ENCODE measurements around the gene RCAN1. TPM values are rescaled to one million over a fixed set of nuclear protein-coding genes. Genes with fewer than 3 reads are reported as not detected.

Gene RCAN1
- total RNA-seq, 2 experiments from 2014 or later: 6.8 to 8.9 TPM

Other genes starting within 250 kb of the RCAN1 start
- gene SMIM11, start 239.6 kb downstream of the RCAN1 start, total RNA-seq (2014; rRNA removed; shearing (Covaris generic)): 3.6 and 3.8 TPM in 2 replicates
- 6.1 and 7.7 TPM in 2 replicates for gene SMIM11, start 239.6 kb downstream of the RCAN1 start, total RNA-seq (2022)
- not detected in 2 replicates for gene SMIM34, start 191.2 kb downstream of the RCAN1 start, total RNA-seq (2014; rRNA removed; shearing (Covaris generic))
- not detected in 2 replicates for gene SMIM34, start 191.2 kb downstream of the RCAN1 start, total RNA-seq (2022)
- gene KCNE1, start 102.9 kb downstream of the RCAN1 start, total RNA-seq (2014; rRNA removed; shearing (Covaris generic)): not detected in 2 replicates
- 0.15 and 0.24 TPM in 2 replicates for gene KCNE1, start 102.9 kb downstream of the RCAN1 start, total RNA-seq (2022)
- not detected in 2 replicates for gene CLIC6, start 53.9 kb upstream of the RCAN1 start, total RNA-seq (2014; rRNA removed; shearing (Covaris generic))
- not detected in 2 replicates for gene CLIC6, start 53.9 kb upstream of the RCAN1 start, total RNA-seq (2022)

Measured in OCI-LY7 (cell line).